Measurements from ENCODE around the gene CLECL1.

DNA sequence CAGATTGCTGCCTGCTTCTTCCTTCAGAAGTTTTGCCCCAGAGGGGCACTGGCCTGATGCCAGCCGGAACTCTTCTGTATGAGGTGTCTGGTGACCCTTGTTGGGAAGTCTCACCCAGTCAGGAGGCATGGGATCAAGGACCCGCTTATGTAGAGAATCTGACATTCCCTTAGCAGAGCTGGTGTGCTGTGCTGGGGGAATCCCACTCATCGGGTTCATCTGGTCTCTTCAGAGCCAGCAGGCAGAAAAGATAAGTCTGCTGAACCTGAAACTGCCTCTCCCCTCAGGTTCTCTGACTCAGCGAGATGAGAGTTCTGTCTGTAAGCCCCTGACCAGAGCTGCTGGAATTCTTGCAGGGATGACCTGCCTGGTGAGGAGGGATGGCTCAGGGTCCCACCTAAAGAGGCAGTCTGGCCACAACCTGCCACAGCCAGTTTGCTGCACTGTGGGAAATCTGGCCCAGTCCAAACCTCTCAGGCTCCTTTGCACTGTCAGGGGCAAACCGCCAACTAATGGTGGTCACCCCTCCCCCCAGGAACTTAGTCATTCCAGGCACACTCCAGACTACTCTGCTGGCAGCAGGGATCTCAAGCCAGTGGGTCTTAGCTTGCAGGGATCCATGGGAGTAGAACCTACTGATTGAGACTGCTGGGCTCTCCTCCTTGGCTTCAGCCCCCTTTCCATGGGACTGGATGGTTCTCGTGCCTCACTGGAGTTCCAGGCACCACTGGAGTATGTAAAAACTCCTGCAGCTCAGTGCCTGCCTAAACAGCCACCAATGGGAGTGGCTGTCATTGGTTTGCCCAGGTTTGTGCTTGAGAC, 59.3 kb downstream of the CLECL1 start:
- TF ChIP-seq, protein P1, sequence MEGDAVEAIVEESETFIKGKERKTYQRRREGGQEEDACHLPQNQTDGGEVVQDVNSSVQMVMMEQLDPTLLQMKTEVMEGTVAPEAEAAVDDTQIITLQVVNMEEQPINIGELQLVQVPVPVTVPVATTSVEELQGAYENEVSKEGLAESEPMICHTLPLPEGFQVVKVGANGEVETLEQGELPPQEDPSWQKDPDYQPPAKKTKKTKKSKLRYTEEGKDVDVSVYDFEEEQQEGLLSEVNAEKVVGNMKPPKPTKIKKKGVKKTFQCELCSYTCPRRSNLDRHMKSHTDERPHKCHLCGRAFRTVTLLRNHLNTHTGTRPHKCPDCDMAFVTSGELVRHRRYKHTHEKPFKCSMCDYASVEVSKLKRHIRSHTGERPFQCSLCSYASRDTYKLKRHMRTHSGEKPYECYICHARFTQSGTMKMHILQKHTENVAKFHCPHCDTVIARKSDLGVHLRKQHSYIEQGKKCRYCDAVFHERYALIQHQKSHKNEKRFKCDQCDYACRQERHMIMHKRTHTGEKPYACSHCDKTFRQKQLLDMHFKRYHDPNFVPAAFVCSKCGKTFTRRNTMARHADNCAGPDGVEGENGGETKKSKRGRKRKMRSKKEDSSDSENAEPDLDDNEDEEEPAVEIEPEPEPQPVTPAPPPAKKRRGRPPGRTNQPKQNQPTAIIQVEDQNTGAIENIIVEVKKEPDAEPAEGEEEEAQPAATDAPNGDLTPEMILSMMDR (IDR thresholded peaks at IDR 0.05): no peak
- TF ChIP-seq POLR2A (IDR thresholded peaks at IDR 0.05): no peak

Data from upper lobe of left lung (tissue), 4 donors.